GM12873 (cell line): ENCODE data around the gene GATC.
A peak's percentile ranks its signal among the peaks of the same experiment; 100 is the strongest.

ENCODE experiments used
- CTCF ChIP-seq: IDR thresholded peaks from 2 replicates; pipeline ENCODE4 v1.5.1; 2012; ENCODE audit warnings: low read depth, mild to moderate bottlenecking, moderate library complexity, low read length, control low read depth; ENCODE audit not compliant: insufficient read depth; ENCODE audit errors: missing control alignments

The GATC gene

GRCh38 chr12:120468821-120469449 is 22.7 kb downstream of the GATC start:
- no peak for TF ChIP-seq CTCF

- peak; percentile 96 for TF ChIP-seq CTCF
Measured at GRCh38 chr12:120469450-120470149, 23.4 kb downstream of the GATC start, which contains the start of gene SRSF9. TSS of gene SRSF9 (minus strand) at chr12:120469748. CDS start at chr12:120469609, 139 bp downstream.

- TF ChIP-seq CTCF: no peak
Measured at GRCh38 chr12:120470150-120470784, 24.0 kb downstream of the GATC start.

GRCh38 chr12:120472521-120472920 is 26.3 kb downstream of the GATC start:
- no peak for TF ChIP-seq CTCF

GRCh38 chr12:120473807-120474615 is 27.8 kb downstream of the GATC start:
- TF ChIP-seq CTCF: no peak

GRCh38 chr12:120474616-120474960 is 28.3 kb downstream of the GATC start:
- TF ChIP-seq CTCF: no peak

- no peak for TF ChIP-seq CTCF
Measured at GRCh38 chr12:120475643-120476042, 29.4 kb downstream of the GATC start.
